H7 (cell line): ENCODE results near the gene ARL15. TPM values are rescaled to one million over a fixed set of nuclear protein-coding genes. Genes with fewer than 3 reads are reported as not detected.

Experiments used
- DNase-seq: peaks from one replicate; pipeline ENCODE4 v3.0.0; 2012
- H3K27me3 ChIP-seq: 2 replicates; pipeline ENCODE4 v1.6.0; 2011; ENCODE audit warnings: mild to moderate bottlenecking, low read length; ENCODE audit not compliant: control insufficient read depth, insufficient read depth
- H3K36me3 ChIP-seq: replicated peaks from 2 replicates; pipeline ENCODE4 v1.5.1; 2011; ENCODE audit warnings: low read length; ENCODE audit not compliant: control insufficient read depth, insufficient read depth
- H3K4me3 ChIP-seq: 2 replicates; pipeline ENCODE4 v1.5.1; 2011; ENCODE audit warnings: low read depth, mild to moderate bottlenecking, control low read depth, low read length, moderate library complexity; ENCODE audit not compliant: insufficient read depth
- total RNA-seq: library from RNA; depleted of rRNA; stranded (reverse); fragments of >200 nt; shearing (Covaris generic); gene quantifications from 2 replicates; pipeline ENCODE4 v1.2.3, GENCODE V29; 2014

Gene ARL15
- total RNA-seq, 1 experiment from 2014 or later = 21.6 TPM

GRCh38 chr5:54226215-54226614 lies 84.2 kb downstream of the ARL15 start:
- DNase-seq = no peak
- no peaks in the 10 kb centered on the region for H3K27me3 ChIP-seq
- no peaks in the 10 kb centered on the region for H3K36me3 ChIP-seq
- no peak overlapping the region for H3K4me3 ChIP-seq

DNA sequence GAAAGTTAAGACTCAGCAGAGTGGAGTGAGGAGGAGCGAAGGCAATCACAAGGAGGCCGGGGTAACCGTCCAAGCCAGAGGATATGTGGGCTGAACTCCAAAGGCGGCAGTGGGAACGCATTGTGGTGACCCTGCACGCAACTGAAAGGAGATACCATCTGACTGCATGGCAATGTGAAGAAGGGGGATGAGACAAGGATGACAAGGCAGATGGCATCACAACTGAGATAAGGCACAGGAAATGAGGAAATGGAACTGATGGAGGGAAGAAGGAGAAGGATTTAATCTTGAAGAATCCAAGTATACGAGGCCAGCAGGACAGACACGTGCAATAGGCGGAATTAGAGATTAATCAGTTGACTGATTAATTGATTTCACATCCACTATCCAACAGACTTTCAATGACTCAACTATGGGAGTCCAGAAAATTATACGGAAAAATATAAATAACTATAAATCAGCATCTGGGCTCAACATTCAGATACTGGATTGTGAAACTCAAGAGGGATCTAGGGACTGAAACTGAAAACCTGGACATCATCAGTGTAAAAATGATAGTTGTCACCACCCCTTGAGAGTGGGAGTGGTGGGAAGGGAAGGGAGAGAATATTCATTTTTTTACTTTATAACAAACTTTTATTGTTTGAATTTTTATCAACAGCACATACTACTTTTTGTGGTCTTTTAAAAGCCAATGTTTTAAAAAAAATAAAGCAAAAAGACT lies 86.1 kb downstream of the ARL15 start:
- H3K27me3 ChIP-seq = no peaks in the 10 kb centered on the region
- no peak overlapping the region for H3K4me3 ChIP-seq
- H3K36me3 ChIP-seq = no peaks in the 10 kb centered on the region
- DNase-seq = no peak

DNA sequence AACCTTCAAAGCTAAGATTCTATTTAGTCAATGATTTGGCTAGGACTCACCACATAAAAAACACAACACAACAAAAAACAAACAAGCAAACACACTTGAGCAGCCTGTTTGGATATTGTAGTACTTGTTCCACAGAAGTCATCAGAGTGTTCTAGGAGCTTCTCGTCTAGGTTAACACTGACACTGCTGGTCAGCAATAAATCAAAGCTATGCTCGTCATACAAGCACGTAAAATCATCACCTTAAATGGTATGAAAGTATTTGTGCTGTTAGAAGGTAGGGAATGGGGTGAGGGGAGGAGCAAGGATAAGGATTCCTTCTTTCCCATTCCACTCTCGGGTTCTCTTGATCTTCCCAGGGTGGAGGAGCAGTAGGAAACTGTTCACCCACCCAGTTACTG lies 88.0 kb downstream of the ARL15 start:
- H3K27me3 ChIP-seq = no peaks in the 10 kb centered on the region
- H3K36me3 ChIP-seq = no peaks in the 10 kb centered on the region
- H3K4me3 ChIP-seq = no peak overlapping the region
- no peak for DNase-seq

- no peaks in the 10 kb centered on the region for H3K36me3 ChIP-seq
- DNase-seq = no peak
- no peak overlapping the region for H3K4me3 ChIP-seq
- H3K27me3 ChIP-seq = no peaks in the 10 kb centered on the region
These were observed 89.2 kb downstream of the ARL15 start for GRCh38 chr5:54221135-54221534.

DNA sequence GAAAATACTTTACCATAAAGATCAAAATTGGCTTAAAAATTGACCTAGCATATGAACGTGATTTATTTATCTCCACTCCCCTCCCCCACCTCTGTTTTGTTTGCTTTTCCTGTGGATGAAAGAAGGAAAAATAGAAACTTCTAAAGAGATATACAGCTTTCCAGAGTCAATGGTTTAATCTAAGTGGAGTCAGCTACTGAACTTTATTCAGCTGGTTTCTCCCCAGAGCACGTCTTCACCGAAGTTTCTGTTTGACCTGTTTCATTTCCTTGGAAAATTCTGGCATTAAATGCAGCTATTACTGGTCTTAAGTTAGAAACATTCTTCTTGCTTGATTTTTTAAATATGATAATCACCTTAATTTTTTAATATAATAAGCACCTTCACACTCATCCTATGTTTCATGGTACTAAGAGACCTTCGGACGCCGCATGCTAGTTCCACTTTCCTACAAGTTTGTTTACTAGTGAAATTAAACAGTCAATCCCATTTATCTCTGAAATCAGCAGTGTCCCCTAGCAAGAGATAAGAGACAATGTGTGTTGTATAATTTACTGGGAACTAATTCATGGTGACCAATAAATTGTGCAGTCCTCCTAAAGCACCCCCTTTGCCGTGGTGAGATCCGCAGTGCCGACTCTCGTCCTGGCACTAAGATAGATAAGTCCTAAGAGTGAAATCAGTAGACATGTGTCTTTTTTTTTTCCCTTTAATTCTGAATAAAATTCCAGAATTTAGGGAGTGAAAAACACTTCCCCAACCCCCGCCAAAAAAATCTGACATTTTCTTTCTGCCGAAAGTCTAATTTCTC lies 89.9 kb downstream of the ARL15 start:
- DNase-seq = no peak
- no peak overlapping the region for H3K4me3 ChIP-seq
- H3K27me3 ChIP-seq = no peaks in the 10 kb centered on the region
- H3K36me3 ChIP-seq = no peaks in the 10 kb centered on the region

- H3K27me3 ChIP-seq = no peaks in the 10 kb centered on the region
- no peak overlapping the region for H3K4me3 ChIP-seq
- DNase-seq = no peak
- H3K36me3 ChIP-seq = no peaks in the 10 kb centered on the region
These were observed 92.4 kb downstream of the ARL15 start for GRCh38 chr5:54217826-54218503.

GRCh38 chr5:54215233-54215736 lies 95.1 kb downstream of the ARL15 start:
- no peak for DNase-seq
- H3K4me3 ChIP-seq = no peak overlapping the region
- H3K27me3 ChIP-seq = no peaks in the 10 kb centered on the region
- no peaks in the 10 kb centered on the region for H3K36me3 ChIP-seq

DNA sequence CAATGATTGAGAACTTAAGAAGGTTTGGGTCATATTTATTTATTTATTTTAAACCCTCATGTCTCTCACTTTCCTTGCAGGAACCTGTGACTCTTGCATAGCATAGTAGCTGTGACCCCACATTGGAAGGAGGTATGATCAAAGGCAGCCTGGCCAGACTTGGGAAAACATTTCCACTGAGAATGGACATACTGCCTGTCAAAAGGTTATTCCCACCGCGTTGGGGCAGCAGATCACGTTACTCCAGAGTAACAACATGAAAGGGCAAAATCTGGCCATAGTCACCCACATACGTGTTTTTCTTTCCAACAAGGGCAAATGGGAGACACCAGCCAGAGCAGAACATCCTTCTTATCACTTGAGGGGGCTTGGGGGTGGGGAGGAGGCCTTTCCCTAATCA lies 95.7 kb downstream of the ARL15 start:
- no peaks in the 10 kb centered on the region for H3K27me3 ChIP-seq
- no peaks in the 10 kb centered on the region for H3K36me3 ChIP-seq
- no peak for DNase-seq
- H3K4me3 ChIP-seq = no peak overlapping the region

- DNase-seq = no peak
- Histone ChIP-seq H3K4me3 (no peak overlapping the region), H3K36me3 (no peaks in the 10 kb centered on the region), H3K27me3 (no peaks in the 10 kb centered on the region)
These were observed 98.0 kb downstream of the ARL15 start for GRCh38 chr5:54212331-54212730.

DNA sequence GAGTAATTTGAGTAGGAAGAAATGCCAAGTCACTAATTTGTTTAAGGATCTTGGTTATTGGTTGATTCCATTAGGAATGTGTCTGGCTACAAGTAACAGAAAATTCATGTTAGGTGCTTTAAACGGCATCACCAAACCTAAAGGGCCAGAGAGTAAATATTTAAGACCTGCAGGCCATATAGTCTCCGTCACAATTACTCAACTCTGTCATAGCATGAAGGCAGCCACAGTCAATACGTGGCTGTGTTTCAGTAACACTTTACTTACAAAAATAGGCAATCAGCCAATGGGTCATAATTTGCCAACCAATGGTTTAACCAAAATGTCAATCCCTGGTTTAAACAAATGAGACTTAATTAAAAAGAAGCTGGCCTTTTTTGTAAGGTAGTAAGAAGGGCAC lies 98.5 kb downstream of the ARL15 start:
- no peak for DNase-seq
- Histone ChIP-seq H3K4me3 (no peak overlapping the region), H3K36me3 (no peaks in the 10 kb centered on the region), H3K27me3 (no peaks in the 10 kb centered on the region)

DNA sequence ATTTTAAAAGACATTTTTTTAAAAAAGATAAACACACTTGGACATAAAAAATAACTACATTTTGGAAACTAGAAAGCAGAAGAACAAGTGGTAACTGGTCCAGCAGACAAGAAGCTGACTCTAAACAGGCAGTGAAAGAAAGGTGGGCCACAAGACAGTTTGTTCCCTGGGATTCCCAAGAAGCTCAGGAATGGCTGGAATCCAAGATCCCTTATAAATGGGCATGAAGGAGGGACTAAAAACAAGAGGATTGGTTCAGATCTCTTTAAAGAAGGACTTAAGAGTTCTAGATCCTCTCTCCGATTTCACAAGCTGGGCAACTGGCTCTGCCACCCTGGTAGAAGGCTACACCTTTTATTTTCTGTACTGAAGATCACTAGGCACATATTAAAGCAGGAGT lies 102.8 kb downstream of the ARL15 start:
- H3K27me3 ChIP-seq = no peaks in the 10 kb centered on the region
- no peaks in the 10 kb centered on the region for H3K36me3 ChIP-seq
- no peak for DNase-seq
- no peak overlapping the region for H3K4me3 ChIP-seq

- Histone ChIP-seq H3K36me3 (no peaks in the 10 kb centered on the region), H3K4me3 (no peak overlapping the region), H3K27me3 (no peaks in the 10 kb centered on the region)
- no peak for DNase-seq
These were observed 103.7 kb downstream of the ARL15 start for GRCh38 chr5:54206580-54207229.

DNA sequence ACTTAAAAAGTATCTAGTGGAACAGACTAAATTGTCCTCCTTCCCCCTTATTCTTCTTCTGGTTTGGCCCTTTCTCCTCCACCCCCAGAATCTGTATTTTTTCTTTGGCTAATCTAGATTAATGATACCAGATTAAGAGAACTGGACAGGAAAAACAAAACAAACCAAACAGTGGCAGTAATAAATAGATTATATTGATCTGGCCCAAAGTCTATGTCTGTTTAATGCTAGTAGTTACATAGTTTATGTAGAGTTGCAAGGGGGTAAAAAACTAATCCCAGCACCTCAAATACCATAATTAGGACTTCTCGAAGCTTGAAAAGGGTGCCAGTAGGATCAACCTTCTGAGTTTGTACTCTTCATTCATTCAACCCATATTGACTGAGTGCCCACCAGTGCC lies 104.5 kb downstream of the ARL15 start:
- no peaks in the 10 kb centered on the region for H3K36me3 ChIP-seq
- no peak for DNase-seq

GRCh38 chr5:54205453-54205852 lies 104.9 kb downstream of the ARL15 start:
- no peak overlapping the region for H3K4me3 ChIP-seq
- DNase-seq = no peak

More for the DNA sequence above, 104.5 kb downstream of the ARL15 start:
- Histone ChIP-seq H3K4me3 (no peak overlapping the region), H3K27me3 (no peaks in the 10 kb centered on the region)

More at GRCh38 chr5:54205453-54205852, 104.9 kb downstream of the ARL15 start:
- Histone ChIP-seq H3K36me3 (no peaks in the 10 kb centered on the region), H3K27me3 (no peaks in the 10 kb centered on the region)
